ENCODE results near the gene GALNT5. TPM values are rescaled to one million over a fixed set of nuclear protein-coding genes. Genes with fewer than 3 reads are reported as not detected.

GALNT5 gene
- total and polyA plus RNA-seq, 7 donors = under 0.01 to 9.4 (median 2.4) TPM; not detected in 1

GRCh38 chr2:157228946-157229345 lies 28.6 kb upstream of the GALNT5 start:
- Histone ChIP-seq H3K9me3 (no peaks in the 10 kb centered on the region), H3K4me3 (no peak overlapping the region), H3K4me1 (no peaks in the 10 kb centered on the region), H3K27ac (no peak overlapping the region), H3K27me3 (no peaks in the 10 kb centered on the region), H3K36me3 (no peaks in the 10 kb centered on the region)
- DNase-seq = no peak
- TF ChIP-seq POLR2AphosphoS5 (IDR thresholded peaks at IDR 0.05) = no peak
- TF ChIP-seq, protein P1, sequence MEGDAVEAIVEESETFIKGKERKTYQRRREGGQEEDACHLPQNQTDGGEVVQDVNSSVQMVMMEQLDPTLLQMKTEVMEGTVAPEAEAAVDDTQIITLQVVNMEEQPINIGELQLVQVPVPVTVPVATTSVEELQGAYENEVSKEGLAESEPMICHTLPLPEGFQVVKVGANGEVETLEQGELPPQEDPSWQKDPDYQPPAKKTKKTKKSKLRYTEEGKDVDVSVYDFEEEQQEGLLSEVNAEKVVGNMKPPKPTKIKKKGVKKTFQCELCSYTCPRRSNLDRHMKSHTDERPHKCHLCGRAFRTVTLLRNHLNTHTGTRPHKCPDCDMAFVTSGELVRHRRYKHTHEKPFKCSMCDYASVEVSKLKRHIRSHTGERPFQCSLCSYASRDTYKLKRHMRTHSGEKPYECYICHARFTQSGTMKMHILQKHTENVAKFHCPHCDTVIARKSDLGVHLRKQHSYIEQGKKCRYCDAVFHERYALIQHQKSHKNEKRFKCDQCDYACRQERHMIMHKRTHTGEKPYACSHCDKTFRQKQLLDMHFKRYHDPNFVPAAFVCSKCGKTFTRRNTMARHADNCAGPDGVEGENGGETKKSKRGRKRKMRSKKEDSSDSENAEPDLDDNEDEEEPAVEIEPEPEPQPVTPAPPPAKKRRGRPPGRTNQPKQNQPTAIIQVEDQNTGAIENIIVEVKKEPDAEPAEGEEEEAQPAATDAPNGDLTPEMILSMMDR (IDR thresholded peaks at IDR 0.05) = no peak
- intact Hi-C loops (cut with DNase I) = no loop called here

- no peaks in the 10 kb centered on the region for H3K4me1 ChIP-seq
- H3K27ac ChIP-seq = no peak overlapping the region
- WGBS, 2 donors = 83 to 88% methylated on average over 2 of the region's 2 CpGs
- DNase-seq = no peak
- H3K27me3 ChIP-seq = no peaks in the 10 kb centered on the region
- intact Hi-C loops (cut with DNase I) = no loop called here
- H3K9me3 ChIP-seq = no peaks in the 10 kb centered on the region
- H3K36me3 ChIP-seq = no peaks in the 10 kb centered on the region
- TF ChIP-seq, protein P1 (IDR thresholded peaks at IDR 0.05) = no peak
- TF ChIP-seq POLR2AphosphoS5 (IDR thresholded peaks at IDR 0.05) (no peak), EP300 (IDR thresholded peaks at IDR 0.05) (no peak), POLR2A (IDR thresholded peaks at IDR 0.05) (no peak)
- no peak overlapping the region for H3K4me3 ChIP-seq
These were observed 27.9 kb upstream of the GALNT5 start for GRCh38 chr2:157229572-157229971.

DNA sequence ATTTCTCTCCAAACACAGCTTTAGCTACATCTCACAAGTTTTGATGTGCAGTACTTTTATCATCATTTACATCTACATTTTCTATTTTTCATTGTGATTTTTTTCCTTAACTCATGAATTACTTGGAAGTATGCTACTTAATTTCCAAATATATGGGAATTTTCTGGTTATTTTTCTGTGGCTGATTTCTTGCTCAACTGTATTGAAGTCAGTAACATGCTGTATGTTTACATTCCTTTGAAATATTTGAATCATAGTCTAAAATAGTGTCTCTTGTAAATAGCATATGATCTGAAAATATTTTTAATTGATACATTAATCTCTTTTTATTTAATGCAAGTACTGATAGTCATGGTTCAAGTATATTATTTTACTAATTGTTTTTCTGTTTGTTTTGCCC lies 26.0 kb upstream of the GALNT5 start:
- Histone ChIP-seq H3K27ac (no peak overlapping the region), H3K4me3 (no peak overlapping the region), H3K36me3 (no peaks in the 10 kb centered on the region), H3K4me1 (no peaks in the 10 kb centered on the region), H3K9me3 (no peaks in the 10 kb centered on the region), H3K27me3 (no peaks in the 10 kb centered on the region)
- intact Hi-C loops (cut with DNase I) = no loop called here
- TF ChIP-seq EP300 (IDR thresholded peaks at IDR 0.05) (no peak), POLR2AphosphoS5 (IDR thresholded peaks at IDR 0.05) (no peak), POLR2A (IDR thresholded peaks at IDR 0.05) (no peak)
- TF ChIP-seq, protein P1 (IDR thresholded peaks at IDR 0.05) = no peak
- no peak for DNase-seq

GRCh38 chr2:157233506-157233905 lies 24.0 kb upstream of the GALNT5 start:
- Histone ChIP-seq H3K4me1 (no peaks in the 10 kb centered on the region), H3K9me3 (no peaks in the 10 kb centered on the region), H3K36me3 (no peaks in the 10 kb centered on the region), H3K4me3 (no peak overlapping the region), H3K27ac (no peak overlapping the region), H3K27me3 (no peaks in the 10 kb centered on the region)
- intact Hi-C loops (cut with DNase I) = no loop called here
- no peak for DNase-seq
- 91 to 96% methylated on average over 4 of the region's 4 CpGs for WGBS, 2 donors
- TF ChIP-seq, protein P1 (IDR thresholded peaks at IDR 0.05) = no peak
- TF ChIP-seq POLR2A (IDR thresholded peaks at IDR 0.05) (no peak), POLR2AphosphoS5 (IDR thresholded peaks at IDR 0.05) (no peak), EP300 (IDR thresholded peaks at IDR 0.05) (no peak)

DNA sequence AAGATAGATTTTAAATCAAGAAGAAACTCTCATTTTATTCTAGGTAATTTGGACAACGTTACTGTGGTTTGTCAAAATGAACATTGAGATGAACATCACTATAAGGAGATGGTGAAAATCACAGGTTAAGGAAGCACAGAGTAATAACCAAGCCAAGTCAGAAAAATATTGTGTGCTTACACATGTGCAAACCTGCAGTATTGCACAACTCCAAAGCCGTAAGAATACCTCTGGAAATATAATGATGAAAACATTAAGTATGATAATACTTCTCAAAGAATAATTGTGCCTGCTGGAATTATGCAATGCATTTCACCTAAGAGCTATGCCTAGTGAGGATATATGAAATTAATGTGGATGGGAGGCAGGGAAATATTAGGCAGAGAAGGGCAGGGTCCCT lies 21.1 kb upstream of the GALNT5 start:
- Histone ChIP-seq H3K36me3 (no peaks in the 10 kb centered on the region), H3K27me3 (no peaks in the 10 kb centered on the region), H3K4me1 (no peaks in the 10 kb centered on the region), H3K27ac (no peak overlapping the region), H3K9me3 (no peaks in the 10 kb centered on the region), H3K4me3 (no peak overlapping the region)
- no peak for DNase-seq
- intact Hi-C loops (cut with DNase I) = no loop called here
- TF ChIP-seq EP300 (IDR thresholded peaks at IDR 0.05) (no peak), POLR2A (IDR thresholded peaks at IDR 0.05) (no peak), POLR2AphosphoS5 (IDR thresholded peaks at IDR 0.05) (no peak)
- TF ChIP-seq, protein P1 (IDR thresholded peaks at IDR 0.05) = no peak
- 84 to 90% methylated on average over 2 of the region's 2 CpGs for WGBS, 2 donors

Data from sigmoid colon (tissue), 7 donors.